AG08396 (cell line): ENCODE data around the gene GRAMD2A.

Experiments
- DNase-seq: peaks from one replicate; pipeline ENCODE4 v3.0.0; 2012; ENCODE audit warnings: low spot score, mixed read lengths

GRAMD2A gene

DNA sequence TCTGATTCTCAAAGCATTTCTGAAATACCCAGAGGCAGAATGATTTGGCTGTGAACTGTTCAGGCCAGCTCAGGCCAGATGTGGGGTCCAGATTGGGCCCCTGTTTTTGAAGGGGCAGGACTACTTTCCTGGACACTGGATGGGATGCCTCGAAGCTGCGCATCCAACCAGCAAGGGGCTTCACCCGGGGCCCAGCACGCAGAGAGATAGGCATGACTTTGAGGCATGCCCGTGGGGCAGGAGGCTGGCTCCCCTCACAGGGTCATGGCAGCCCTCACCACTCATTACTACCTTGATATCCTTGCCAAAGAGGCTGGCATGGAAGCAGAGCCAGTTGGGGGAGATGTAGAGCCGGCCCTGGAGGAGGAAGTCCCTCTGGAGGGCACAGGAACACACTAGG, 30.1 kb downstream of the GRAMD2A start:
- DNase-seq: no peak

DNA sequence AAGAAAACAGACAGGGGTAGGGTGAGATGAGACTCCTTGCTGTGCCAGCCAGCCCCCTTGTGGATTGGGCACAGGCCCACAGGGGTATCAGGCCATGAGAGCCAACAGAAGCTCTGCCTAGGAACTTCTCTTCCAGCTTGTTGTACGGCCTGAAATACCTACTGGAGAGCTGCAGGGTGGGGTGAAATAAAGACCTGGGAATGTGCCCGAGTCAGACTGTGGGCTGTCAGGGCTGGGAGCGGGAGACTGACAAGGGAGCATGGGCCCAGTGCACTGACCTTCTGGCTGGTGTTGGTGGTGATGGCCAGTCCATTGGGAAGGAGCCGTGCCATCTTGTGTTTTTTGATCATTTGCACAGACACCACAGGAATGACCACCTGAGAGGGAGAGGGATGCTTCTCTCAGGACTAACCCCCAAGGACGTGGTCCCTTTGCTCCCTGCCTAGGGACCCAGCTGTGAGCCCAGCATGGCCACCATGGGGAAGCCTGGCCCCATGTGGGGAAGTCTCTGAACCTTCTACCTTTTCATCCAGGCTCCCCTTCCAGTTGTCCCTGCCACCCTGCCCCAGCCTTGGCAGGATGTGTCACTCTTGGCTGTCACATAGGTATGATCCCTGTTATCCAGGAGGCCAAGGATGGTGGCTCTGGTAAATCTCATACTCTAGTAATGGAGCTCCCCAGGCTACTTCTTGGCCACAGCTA, 30.7 kb downstream of the GRAMD2A start:
- DNase-seq: no peak

DNA sequence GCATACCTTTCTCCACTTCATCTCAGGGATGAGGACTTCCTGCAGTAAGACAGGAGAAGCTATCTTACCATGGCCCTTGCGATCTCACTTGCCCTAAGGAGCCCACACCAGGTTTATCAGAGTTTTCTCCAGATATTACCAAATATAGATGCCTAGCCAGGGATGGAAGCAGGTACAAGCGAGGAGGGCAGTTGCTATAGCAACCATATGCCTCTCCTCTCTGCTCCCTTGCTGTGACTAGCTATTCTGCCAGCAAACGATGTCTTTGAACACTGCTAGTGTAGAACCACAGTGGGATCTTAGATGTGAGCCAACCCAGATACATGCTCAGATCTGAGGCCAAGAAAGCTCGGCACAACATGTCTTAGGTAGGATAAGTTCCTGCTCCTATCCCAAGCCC, 33.9 kb downstream of the GRAMD2A start:
- DNase-seq: no peak

DNA sequence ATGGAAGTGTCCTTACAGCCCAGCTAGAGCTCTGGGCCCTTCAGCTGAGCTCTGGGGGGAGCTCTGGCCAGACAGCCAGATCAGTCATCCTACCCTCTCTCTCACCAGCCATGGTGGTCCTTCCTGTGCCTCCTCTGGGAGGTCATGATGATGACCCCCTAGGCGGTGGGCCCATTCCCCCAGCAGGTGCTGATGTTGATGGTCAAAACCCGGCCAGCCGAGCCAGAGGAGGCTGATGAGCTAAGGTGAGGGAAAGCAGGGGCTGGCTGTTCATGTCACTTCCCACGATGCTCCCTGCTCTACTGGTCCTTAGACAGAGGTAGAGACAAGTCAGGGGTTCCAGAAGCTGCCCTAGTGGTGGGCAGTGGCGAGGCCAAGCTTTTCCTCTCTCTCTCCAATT, 35.0 kb downstream of the GRAMD2A start:
- DNase-seq: no peak

DNA sequence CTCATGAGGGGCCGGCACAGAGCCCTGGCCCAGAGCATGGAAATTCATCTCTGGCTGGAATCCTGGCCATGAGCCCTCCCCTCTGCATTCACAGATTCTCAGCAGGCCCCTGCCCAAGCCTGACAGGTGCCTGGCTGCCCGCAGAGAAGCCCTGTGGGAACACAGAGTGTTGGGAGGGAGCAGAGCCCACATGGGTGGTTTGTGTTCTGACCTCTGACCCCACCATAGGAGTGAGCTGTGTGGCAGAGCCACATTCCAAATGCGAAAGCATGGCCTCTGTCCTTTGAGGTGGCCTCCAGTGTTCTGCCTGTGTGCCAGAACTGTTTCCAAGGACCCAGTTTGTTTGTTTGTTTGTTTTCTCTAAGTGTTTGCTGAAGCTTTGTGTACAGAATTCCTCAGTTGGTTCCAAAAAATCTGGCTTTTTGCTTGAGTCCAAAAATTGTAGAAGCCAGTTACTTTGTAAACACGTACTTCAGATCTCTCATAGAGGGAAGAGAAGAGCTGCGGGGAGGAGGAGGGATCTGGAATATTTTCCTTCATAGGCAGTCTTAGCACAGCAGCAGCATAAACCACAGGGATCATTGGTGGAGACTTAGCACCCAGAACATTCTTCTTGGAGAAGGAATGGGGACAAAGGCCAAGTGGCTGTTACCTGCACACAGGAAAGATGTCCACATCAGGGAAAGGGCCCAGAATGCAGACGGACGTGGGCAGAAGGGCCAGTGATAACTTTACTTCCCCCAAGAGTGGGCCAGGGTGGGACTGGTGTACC, 36.0 kb downstream of the GRAMD2A start:
- no peak for DNase-seq

DNA sequence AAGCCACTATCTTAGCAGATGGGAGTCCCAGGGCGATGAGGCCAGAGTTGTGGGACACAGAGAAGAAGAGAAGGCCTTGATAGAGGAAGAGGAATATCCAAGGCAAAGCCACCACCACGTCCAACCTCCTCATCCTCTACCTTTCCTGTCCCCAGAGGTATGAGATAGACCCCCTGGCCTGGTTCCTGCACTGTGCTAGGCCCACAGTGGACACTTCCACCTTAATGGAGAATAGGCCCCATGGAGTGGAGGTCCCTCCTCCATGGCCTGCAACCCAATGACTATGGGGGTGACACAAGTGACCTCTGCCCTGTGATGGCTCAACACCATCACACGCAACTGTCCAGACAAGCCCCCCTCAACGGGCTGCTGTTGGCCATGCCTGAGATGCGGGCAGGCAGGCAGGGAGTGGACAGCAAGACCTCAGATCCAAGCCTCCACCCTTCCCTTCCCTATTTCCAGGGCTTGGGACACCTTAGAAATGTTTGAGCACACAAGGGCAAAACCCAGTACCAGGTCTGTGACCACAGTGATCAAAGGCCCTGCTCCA, 36.8 kb downstream of the GRAMD2A start:
- no peak for DNase-seq

DNA sequence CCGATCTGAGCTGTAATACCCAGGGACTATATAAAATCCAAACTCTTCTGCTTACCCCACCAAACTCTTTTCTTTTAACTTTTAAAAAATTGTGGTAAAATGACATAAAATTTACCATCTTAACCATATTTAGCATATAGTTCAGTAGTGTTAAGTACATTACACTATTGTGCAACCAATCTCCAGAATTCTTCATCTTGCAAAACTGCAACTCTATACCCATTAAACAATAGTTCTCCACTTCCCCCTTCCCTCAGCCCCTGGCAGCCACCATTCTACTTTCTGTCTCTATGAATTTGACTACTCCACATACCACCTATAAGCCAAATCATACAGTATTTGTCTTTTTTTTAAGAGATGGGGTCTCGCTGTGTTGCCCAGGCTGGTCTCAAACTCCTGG, 40.7 kb downstream of the GRAMD2A start:
- no peak for DNase-seq

DNA sequence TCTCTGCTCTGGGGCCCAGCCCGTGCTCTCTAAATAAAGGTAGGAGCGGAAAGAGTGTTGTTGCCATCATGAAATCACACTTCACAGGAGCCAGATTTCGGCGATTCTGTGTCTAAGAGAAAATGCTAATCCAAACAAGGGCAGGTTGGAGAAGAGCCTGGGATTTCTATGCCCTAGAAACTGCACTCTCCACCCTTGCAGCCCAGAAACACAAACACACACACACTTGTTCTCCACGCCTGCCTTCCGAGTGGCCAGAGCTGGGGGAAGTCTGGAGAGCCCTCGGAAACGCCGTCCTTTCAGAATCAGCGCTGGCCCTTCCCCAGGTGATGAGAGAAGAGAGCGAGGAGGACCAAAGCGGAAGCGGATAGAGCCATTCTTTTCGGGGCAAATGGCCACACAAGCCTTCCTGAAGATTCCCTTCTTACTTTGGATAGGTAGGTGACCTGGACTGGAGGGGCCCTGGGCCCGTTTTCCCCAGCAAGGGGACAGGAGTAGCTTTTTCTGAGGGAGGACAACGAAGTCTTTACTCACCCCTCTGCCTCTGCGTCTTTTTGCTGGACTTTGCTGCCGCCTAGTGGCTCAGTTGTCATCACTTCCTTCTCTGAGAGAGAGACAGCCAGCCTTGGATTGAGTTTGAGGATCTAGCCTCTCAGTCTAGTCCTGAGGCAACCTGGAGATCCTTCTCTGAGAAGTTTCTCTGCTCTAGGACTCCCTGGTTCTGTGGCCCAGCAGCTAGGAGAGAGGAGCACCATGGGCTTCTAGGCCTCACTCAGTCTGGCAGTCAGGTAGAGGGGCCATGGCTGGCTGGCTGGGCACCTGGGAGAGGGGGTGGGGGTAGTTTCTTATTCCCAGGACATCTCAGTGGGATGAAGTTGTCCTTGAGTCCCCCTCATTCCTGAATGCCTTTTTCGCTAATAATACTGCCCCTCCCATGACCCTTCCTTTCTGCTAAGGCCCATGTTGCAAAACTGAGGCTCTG, 41.7 kb downstream of the GRAMD2A start:
- peak; percentile 77 for DNase-seq

DNA sequence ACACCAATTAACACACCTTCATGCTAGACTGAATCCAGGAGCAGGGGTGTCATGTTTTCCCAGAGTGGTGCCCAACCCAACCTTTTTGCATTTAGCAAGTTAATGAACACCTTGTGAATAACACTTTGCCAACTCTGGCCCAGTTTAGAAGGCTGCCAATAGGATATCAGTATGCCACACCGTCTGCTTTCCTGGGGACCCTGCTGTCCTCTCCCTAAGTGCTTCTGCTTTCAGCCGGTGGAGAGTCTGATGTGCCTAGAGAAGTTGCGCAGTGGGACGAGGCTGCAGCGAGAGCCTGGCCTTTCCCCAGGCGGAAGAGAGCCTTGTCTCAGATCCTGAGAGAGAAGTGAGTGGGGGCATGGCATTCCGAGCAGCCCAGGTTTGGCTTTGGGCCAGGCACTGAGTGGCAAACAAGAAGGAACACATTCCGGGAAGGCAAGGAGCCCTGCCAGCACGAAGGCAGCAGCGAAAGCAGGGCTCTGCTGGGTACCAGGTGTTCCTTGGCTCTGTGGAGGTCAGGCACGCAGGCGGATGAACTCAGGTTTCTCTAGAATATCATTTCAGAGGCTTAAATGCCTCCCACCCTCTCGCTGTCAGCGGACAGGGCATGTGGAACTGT, 42.5 kb downstream of the GRAMD2A start:
- no peak for DNase-seq

DNA sequence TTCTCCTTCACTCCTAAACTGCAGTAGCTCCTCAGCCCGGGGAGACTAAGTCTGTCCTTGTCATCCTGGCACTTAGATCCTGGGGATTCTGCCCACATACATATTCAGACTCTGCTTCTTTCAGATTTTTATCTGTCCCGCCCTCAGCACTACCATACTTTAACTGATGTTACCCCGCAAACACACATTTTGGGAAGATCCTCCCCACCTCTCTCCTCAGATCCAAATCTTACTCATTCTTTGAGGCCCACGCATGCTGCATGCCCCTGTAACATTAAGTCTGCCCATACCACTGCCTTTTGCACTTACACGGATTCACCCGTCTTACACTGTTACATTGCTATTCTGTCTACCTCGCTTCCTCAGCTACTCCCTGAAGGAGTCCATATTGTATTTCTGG, 43.3 kb downstream of the GRAMD2A start:
- no peak for DNase-seq

DNA sequence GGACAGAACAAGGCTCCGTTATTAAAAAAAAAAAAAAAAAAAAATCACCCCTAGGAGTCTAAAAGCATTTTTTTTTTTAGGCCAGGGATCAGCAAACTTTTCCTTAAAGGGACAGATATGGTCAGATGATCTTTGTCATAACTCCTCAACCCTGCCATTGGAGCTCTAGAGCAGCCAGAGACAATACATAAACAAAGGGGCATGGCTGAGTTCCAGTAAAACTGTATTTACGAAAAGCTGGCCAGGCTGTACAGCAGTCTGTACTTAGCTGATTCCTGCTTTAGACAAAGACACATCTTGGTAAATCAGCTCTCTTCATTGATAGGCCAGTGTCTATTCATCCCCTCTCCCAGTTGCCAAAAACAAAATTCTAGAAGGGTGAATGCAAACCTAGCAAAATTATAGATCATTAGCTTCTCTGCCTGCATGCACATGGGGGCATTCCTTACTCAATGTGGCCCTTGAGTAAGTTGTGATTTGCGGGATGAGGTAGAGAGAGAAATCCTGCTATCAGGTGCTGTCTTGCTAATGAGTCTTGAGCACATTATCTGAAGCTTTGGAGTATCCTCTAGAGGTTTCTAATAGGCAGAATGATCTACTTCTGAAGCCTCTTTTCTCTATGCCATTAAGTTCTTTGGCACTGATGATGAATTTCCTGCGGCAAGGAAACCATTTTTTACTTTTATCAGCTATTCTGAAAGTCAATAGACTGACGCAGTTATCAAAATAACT, 44.2 kb downstream of the GRAMD2A start:
- DNase-seq: no peak

DNA sequence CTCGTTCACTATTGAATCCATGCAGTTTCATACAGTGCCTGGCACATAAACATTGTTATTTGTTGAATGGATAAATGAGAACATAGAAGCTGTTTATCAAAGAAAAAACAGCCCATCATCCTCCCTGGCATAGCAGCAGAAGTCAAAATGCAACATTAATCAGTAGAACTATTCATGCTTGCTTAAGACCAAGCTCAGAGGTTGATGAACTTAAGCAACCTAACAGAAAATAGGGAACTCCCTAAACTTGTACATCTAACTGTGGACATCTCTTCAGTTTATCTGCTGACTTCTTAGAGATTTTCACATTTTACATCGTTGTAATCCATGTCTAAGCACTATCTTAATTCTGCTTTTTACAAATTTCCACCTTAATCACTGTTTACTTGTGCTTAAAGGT, 50.2 kb downstream of the GRAMD2A start:
- no peak for DNase-seq

DNA sequence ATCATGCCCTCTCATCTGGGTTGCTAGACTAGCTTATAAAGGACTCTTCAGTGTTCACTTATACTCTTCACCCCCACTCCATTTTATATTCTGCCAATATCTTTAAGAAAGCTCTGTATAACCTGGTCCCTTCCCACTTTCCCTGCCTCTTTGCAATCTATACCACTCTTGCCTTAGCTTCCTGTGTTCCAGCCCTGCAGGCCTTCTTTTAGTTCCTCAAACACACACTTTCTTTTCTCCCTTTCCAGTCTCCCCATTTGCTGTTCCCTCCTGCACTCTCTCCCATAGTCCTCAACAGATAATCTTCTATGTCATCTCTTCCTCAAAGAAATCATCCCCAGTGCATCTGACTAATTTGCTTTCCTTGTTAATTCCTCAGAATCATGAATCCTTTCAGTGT, 50.7 kb downstream of the GRAMD2A start:
- DNase-seq: no peak

DNA sequence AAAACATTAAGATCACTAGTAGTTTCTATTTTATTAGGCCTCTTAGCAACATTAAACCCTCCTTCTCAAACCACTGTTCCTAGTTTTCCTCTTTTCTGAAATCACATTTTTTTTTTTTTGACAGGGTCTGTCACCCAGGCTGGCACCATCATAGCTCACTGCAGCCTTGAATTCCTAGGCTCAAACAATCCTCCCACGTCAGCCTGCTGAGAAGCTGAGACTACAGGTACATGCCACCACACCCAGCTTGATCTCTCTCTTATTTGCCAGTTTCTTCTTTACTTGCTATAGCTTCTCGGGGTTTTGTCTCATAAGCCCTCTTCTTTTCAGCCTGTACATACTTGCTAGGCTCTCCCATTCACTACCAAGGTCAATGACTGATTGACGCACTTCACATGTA, 51.4 kb downstream of the GRAMD2A start:
- no peak for DNase-seq

DNA sequence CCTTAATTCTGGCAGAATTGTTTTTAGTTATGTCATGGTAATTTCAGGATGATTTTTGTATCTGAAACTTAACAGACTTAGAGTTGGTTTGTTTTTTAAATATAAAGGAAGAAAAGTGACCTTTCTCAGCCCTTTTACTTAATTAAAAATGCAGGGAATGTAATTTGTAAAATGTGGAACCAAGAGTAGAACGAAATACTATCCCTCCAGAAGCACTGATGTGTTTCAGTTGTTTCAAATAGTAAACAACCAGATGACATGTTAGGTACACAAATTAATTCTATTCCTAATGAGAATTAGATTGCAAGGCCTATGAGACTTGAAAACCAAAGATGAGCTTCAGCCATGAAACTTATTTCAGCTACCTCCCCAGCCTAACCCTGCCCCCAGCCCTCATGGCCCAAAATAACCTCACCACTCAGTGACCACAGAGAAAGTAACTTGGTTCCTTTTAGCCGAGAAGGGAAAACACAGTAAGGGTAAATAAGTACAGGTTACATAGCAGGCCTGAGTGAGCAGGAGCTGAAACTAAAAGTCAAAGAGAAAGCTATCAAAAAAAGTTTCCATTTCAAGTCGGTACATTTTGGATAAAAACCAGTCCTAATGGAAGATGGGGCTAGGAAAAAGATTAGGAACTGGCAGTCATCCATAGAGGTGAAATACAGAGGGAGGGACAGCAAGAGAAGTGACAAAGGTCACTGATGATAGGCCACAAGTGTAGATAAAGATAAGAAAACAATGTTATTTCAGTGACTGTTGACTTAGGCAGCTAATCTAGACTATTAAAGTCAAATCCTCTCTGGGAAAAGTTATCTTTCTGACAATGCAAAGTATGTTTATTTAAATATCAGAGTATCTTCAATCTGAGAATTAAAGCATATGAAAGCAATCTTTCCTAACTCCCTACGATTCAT, 56.2 kb downstream of the GRAMD2A start:
- DNase-seq: no peak

DNA sequence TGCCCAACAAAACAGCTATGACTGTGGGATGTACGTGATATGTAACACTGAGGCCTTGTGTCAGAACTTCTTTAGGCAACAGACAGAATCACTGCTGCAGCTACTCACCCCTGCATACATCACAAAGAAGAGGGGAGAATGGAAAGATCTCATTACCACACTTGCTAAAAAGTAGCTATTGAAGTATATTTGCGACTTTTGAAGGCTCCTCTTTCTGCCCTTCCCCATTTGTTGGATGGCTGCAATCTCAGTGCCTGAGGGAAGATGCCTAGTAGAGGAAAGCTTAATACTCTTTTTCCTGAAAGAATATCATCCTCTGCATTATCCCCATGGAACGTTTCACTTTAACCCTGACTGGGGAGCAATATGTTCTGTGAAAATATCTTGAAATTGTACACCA, 57.5 kb downstream of the GRAMD2A start:
- no peak for DNase-seq

DNA sequence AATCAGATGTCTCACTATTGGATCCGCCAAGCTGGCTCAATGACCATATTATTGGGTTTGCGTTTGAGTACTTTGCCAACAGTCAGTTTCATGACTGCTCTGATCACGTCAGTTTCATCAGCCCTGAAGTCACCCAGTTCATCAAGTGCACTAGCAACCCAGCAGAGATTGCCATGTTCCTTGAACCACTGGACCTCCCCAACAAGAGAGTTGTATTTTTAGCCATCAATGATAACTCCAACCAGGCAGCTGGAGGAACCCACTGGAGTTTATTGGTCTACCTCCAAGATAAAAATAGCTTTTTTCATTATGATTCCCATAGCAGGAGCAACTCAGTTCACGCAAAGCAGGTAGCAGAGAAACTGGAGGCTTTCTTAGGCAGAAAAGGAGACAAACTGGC, 57.9 kb downstream of the GRAMD2A start:
- no peak for DNase-seq

DNA sequence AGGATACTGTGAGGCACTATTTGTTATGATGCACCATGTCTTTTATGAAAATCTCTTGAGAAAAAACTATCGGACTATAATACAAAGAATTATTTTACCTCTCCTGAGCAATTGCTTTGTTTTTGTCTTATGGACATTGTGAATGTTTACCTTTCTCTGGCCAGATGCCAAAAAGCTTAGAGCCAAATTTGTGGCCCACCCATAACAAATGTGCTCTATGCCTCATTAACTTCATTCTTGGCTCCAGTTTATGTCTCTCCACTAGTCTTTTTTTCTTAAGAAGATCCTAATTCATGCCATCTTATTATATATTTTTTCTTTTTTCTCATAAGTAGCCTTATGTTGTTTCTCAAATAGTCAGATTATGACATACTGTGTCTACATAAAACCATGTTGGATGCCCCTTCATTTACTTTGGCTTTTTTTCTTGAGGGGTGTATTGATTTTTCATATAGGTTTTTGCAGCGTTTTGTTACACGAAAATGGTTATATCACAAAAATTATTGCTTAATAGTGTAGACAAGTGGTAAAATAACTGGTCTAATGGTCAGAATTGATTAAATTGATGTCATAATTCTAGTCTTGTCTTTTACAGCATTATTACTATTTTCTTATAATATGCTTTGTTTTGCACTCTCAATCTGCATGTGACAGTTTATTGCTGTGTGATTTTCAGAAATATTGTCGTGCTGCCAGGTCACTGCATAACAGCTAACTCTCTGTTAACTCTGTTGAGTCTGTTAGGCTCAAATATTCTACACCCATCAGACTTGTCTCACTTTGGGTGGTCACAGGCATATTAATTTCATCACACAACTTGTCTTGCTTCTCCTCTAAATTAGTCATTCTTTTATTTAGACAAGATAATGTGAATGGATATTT, 61.2 kb downstream of the GRAMD2A start:
- no peak for DNase-seq

DNA sequence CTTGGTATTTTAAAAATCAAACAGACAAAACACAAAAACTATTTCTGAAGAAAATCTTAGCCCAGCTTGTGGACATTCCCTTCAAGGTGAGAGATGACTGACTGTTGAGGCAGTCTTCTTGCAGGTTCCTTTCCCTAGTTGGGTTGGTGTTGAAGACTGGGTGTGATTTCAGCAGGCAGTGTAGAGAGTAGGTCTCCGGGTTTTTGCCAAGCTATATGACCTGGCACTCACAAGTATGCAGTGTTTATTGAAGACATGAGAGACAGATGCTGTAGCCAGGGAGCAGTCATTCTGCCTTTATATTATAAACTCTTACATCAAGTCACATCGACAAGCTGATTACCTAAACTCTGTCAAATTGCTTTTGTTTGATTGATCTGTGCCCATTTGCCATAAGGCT, 61.9 kb downstream of the GRAMD2A start:
- DNase-seq: no peak
